ENCODE measurements around the gene GLIPR1. TPM values are rescaled to one million over a fixed set of nuclear protein-coding genes. Genes with fewer than 3 reads are reported as not detected.

GLIPR1 gene
- total RNA-seq, result 10 to 100 TPM in 3 of 9 donors, 1 to 10 TPM in 6; 3.2 to 58.6 (median 7.4) TPM
- polyA plus RNA-seq, result 1 to 10 TPM; 1.2 to 2.7 TPM
- long read RNA-seq, donor 1, partial matches to known transcripts, result 0 of 2 reads
- long read RNA-seq, donor 1, other reads (novel, unspliced or antisense), result 2 of 2 reads
- long read RNA-seq, donor 2, full-length matches to known transcripts, result 7 of 28 reads
- long read RNA-seq, donor 2, partial matches to known transcripts, result 1 of 28 reads
- long read RNA-seq, donor 2, other reads (novel, unspliced or antisense), result 20 of 28 reads
- long read RNA-seq, donor 3, full-length matches to known transcripts, result 3 of 4 reads
- long read RNA-seq, donor 3, partial matches to known transcripts, result 0 of 4 reads
- long read RNA-seq, donor 3, other reads (novel, unspliced or antisense), result 1 of 4 reads

- Histone ChIP-seq H3K4me3 (peak within 1 kb of the TSS; percentile 9 to 68 (median 45)), H3K9me3 (no peaks in the 10 kb centered on the region), H3K36me3 (no peaks in the 10 kb centered on the region), H3K27me3 (no peaks in the 10 kb centered on the region), H3K27ac (peak within 1 kb of the TSS in 11 of 12 donors; percentile 2 to 98 (median 45)), H3K4me1 (peaks cover 0 to 69% (median 0%) of the 10 kb centered on the region in 12 donors)
- TF ChIP-seq CTCF (IDR thresholded peaks at IDR 0.05) (no peak), POLR2A (IDR thresholded peaks at IDR 0.05) (no peak)
- intact Hi-C loops (cut with DNase I), result loop anchor here in 6 of 10 donors (5.0 to 10.0 kb wide), 4 partner anchors 86 to 786 kb away; partner anchors contain the start of genes GLIPR1L2 (in 4 of the 6), CAPS2 (in 2 of the 6) and GLIPR1L1 (in 2 of the 6)
- DNase-seq (peak; percentile 48 to 81 (median 71)), ATAC-seq (peak; percentile 58 to 95 (median 91))
- 29 to 41% (median 34%) methylated on average over 8 of the region's 8 CpGs for WGBS, 4 donors
Observed at GRCh38 chr12:75480469-75480949, at the start of gene GLIPR1. Gene GLIPR1 (plus strand): TSS chr12:75480755. CDS start chr12:75480881, 126 bp downstream.

GRCh38 chr12:75432924-75433323 lies 47.6 kb upstream of the GLIPR1 start:
- no peak for ATAC-seq
- H3K36me3 ChIP-seq, result no peaks in the 10 kb centered on the region
- WGBS, 4 donors, result 42 to 72% (median 63%) methylated on average over 1 of the region's 1 CpG
- intact Hi-C loops (cut with DNase I), result no loop called here
- TF ChIP-seq POLR2A (IDR thresholded peaks at IDR 0.05) (no peak), CTCF (IDR thresholded peaks at IDR 0.05) (no peak)
- H3K27ac ChIP-seq, result no peak overlapping the region
- no peak for DNase-seq
- H3K4me3 ChIP-seq, result no peak overlapping the region
- peaks cover 0 to 31% (median 12%) of the 10 kb centered on the region in 12 donors for H3K9me3 ChIP-seq
- no peaks in the 10 kb centered on the region for H3K4me1 ChIP-seq
- H3K27me3 ChIP-seq, result no peaks in the 10 kb centered on the region

GRCh38 chr12:75437564-75437963 lies 43.0 kb upstream of the GLIPR1 start:
- intact Hi-C loops (cut with DNase I), result no loop called here
- 40 to 66% (median 55%) methylated on average over 2 of the region's 2 CpGs for WGBS, 4 donors
- Histone ChIP-seq H3K36me3 (no peaks in the 10 kb centered on the region), H3K4me1 (no peaks in the 10 kb centered on the region), H3K27ac (no peak overlapping the region), H3K4me3 (no peak overlapping the region), H3K9me3 (peaks cover 0 to 27% (median 10%) of the 10 kb centered on the region in 12 donors), H3K27me3 (no peaks in the 10 kb centered on the region)
- no peak for DNase-seq
- peak in 1 of 4 donors; percentile 29 for ATAC-seq
- TF ChIP-seq CTCF (IDR thresholded peaks at IDR 0.05), result peak in 1 of 12 donors; percentile 23
- TF ChIP-seq POLR2A (IDR thresholded peaks at IDR 0.05), result no peak

- peaks cover 0 to 27% (median 10%) of the 10 kb centered on the region in 12 donors for H3K9me3 ChIP-seq
- peak in 1 of 4 donors; percentile 56 for ATAC-seq
Observed at GRCh38 chr12:75438059-75438754, 42.3 kb upstream of the GLIPR1 start.

More at GRCh38 chr12:75438059-75438754, 42.3 kb upstream of the GLIPR1 start:
- H3K36me3 ChIP-seq, result no peaks in the 10 kb centered on the region
- intact Hi-C loops (cut with DNase I), result no loop called here
- H3K27me3 ChIP-seq, result no peaks in the 10 kb centered on the region
- no peak for TF ChIP-seq POLR2A (IDR thresholded peaks at IDR 0.05)
- no peak for TF ChIP-seq CTCF (IDR thresholded peaks at IDR 0.05)
- H3K4me1 ChIP-seq, result no peaks in the 10 kb centered on the region
- WGBS, 4 donors, result 55 to 66% (median 60%) methylated on average over 4 of the region's 4 CpGs
- no peak overlapping the region for H3K4me3 ChIP-seq
- no peak overlapping the region for H3K27ac ChIP-seq
- no peak for DNase-seq

Data from heart left ventricle (tissue), 16 donors.